Testis (tissue), 3 donors: ENCODE measurements around the gene CCDC122. TPM values are rescaled to one million over a fixed set of nuclear protein-coding genes. Genes with fewer than 3 reads are reported as not detected.

Experiments
- DNase-seq: peaks from one replicate; pipeline ENCODE4 v3.0.0-alpha.2; 2019
- H3K27ac ChIP-seq, 2 donors: fragments of 200-600 bp; sonication (generic); one replicate each; pipeline ENCODE4 v1.5.1; 2019
- H3K27me3 ChIP-seq: fragments of 200-600 bp; sonication (generic); one replicate; pipeline ENCODE4 v1.5.1; 2019
- H3K36me3 ChIP-seq: fragments of 200-600 bp; sonication (generic); one replicate; pipeline ENCODE4 v1.5.1; 2017; ENCODE audit warnings: low read depth; ENCODE audit errors: missing control alignments
- H3K4me1 ChIP-seq: fragments of 200-600 bp; sonication (generic); one replicate; pipeline ENCODE4 v1.5.1; 2019
- H3K4me3 ChIP-seq, 2 donors: fragments of 200-600 bp; sonication (generic); one replicate each; pipeline ENCODE4 v1.5.1; 2017 to 2019
- H3K9me3 ChIP-seq: fragments of 200-600 bp; sonication (generic); one replicate; pipeline ENCODE4 v1.5.1; 2017
- POLR2A ChIP-seq: fragments of 450-650 bp; IDR thresholded peaks from one replicate; pipeline ENCODE4 v1.6.1; 2017; ENCODE audit warnings: antibody characterized with exemption, mild to moderate bottlenecking, moderate library complexity
- WGBS, 2 donors: methylation state at CpG; one replicate each; pipeline ENCODE4 v1.1.5; 2018; 5-methylcytosine and 5-hydroxymethylcytosine counted together
- intact Hi-C: fragments of 100-400 bp; cut with DNase I; formaldehyde crosslinking; loops from one replicate; pipeline ENCODE4 v1.15.1; 2023; ENCODE audit warnings: low total_unique reads
- polyA plus RNA-seq: library from polyadenylated mRNA; stranded (reverse); fragments of 350-450 nt; fragmentation: Illumina TruSeq; extraction: RNeasy Lipid Tissue Mini Kit (QIAGEN cat#74804); gene quantifications from one replicate; pipeline ENCODE4 v1.2.3, GENCODE V29; 2014; ENCODE audit warnings: low read depth, low replicate concordance; ENCODE audit not compliant: insufficient read depth
- total RNA-seq, 2 donors: library from RNA; depleted of rRNA; stranded (reverse); fragments of >200 nt; gene quantifications; one replicate each; pipeline ENCODE4 v1.2.3, GENCODE V29; 2016
- TF ChIP-seq, protein P1 (sequence below), 3 experiments: fragments of 450-650 bp in 2 of 3; fragments of 200-600 bp in 1 of 3; sonication (generic) in 1 of 3; IDR thresholded peaks; one replicate each; pipeline ENCODE4 v1.5.1; 2016 to 2019; ENCODE audit warnings: antibody characterized with exemption in 3 of 3, mild to moderate bottlenecking in 2 of 3, moderate library complexity in 1 of 3

CCDC122 gene
- total and polyA plus RNA-seq, 3 donors from 2014 or later: 1.3 to 31.6 (median 20.6) TPM

DNA sequence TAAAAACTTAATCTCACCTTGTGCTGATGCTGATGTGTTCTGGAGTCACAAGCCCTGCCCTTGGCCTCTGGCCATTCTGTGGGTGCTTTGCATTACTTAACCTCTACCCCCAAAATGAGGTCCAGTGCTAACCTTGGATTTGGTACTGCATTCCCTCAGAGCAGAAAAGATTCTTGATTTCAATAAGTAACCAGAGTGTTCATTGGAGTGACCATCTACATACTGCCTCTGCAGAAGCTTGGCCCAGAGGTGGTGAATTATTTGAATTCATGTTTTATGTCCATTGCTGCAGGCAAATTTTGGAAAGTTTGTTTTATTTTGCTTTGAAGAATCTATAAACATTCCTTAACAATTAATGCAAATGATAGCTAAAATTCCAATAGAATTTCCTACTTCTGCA lies 85.1 kb downstream of the CCDC122 start:
- intact Hi-C loops: no loop called here
- no peak overlapping the region for H3K27ac ChIP-seq
- no peaks in the 10 kb centered on the region for H3K4me1 ChIP-seq
- no peaks in the 10 kb centered on the region for H3K27me3 ChIP-seq
- no peak overlapping the region for H3K4me3 ChIP-seq
- no peak for DNase-seq
- H3K36me3 ChIP-seq: no peaks in the 10 kb centered on the region
- H3K9me3 ChIP-seq: no peaks in the 10 kb centered on the region
- TF ChIP-seq, protein P1, sequence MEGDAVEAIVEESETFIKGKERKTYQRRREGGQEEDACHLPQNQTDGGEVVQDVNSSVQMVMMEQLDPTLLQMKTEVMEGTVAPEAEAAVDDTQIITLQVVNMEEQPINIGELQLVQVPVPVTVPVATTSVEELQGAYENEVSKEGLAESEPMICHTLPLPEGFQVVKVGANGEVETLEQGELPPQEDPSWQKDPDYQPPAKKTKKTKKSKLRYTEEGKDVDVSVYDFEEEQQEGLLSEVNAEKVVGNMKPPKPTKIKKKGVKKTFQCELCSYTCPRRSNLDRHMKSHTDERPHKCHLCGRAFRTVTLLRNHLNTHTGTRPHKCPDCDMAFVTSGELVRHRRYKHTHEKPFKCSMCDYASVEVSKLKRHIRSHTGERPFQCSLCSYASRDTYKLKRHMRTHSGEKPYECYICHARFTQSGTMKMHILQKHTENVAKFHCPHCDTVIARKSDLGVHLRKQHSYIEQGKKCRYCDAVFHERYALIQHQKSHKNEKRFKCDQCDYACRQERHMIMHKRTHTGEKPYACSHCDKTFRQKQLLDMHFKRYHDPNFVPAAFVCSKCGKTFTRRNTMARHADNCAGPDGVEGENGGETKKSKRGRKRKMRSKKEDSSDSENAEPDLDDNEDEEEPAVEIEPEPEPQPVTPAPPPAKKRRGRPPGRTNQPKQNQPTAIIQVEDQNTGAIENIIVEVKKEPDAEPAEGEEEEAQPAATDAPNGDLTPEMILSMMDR (IDR thresholded peaks at IDR 0.05): no peak

- Histone ChIP-seq H3K36me3 (no peaks in the 10 kb centered on the region), H3K27me3 (no peaks in the 10 kb centered on the region), H3K27ac (no peak overlapping the region), H3K4me1 (no peaks in the 10 kb centered on the region), H3K9me3 (no peaks in the 10 kb centered on the region), H3K4me3 (no peak overlapping the region)
- intact Hi-C loops: no loop called here
- TF ChIP-seq, protein P1 (IDR thresholded peaks at IDR 0.05): no peak
- no peak for TF ChIP-seq POLR2A
- no peak for DNase-seq
- 66 to 71% methylated on average over 3 of the region's 3 CpGs for WGBS, 2 donors
These were observed 87.3 kb downstream of the CCDC122 start for GRCh38 chr13:43792076-43792881.

GRCh38 chr13:43787997-43788396 lies 91.5 kb downstream of the CCDC122 start:
- peak; percentile 47 for DNase-seq
- H3K36me3 ChIP-seq: no peaks in the 10 kb centered on the region
- WGBS, 2 donors: 30 to 41% methylated on average over 2 of the region's 2 CpGs
- TF ChIP-seq POLR2A: no peak
- TF ChIP-seq, protein P1 (IDR thresholded peaks at IDR 0.05): peak; percentile 32 to 46 (median 33)
- intact Hi-C loops: no loop called here
- peak overlapping the region in 1 of 2 donors; percentile 70 for H3K4me3 ChIP-seq
- no peak overlapping the region for H3K27ac ChIP-seq
- H3K27me3 ChIP-seq: no peaks in the 10 kb centered on the region
- H3K9me3 ChIP-seq: no peaks in the 10 kb centered on the region
- no peaks in the 10 kb centered on the region for H3K4me1 ChIP-seq

GRCh38 chr13:43787518-43787891 lies 92.0 kb downstream of the CCDC122 start:
- WGBS, 2 donors: 4 to 10% methylated on average over 9 of the region's 9 CpGs
- no peak for DNase-seq

More at GRCh38 chr13:43787518-43787891, 92.0 kb downstream of the CCDC122 start:
- intact Hi-C loops: no loop called here
- TF ChIP-seq POLR2A: no peak
- TF ChIP-seq, protein P1 (IDR thresholded peaks at IDR 0.05): no peak
- H3K36me3 ChIP-seq: no peaks in the 10 kb centered on the region
- H3K4me3 ChIP-seq: peak overlapping the region; percentile 57 to 70
- no peaks in the 10 kb centered on the region for H3K9me3 ChIP-seq
- H3K4me1 ChIP-seq: no peaks in the 10 kb centered on the region
- H3K27me3 ChIP-seq: no peaks in the 10 kb centered on the region
- H3K27ac ChIP-seq: peak overlapping the region; percentile 36 to 69
